Omental fat pad (tissue), 4 donors: ENCODE measurements around the gene ZNF552. TPM values are rescaled to one million over a fixed set of nuclear protein-coding genes. Genes with fewer than 3 reads are reported as not detected.
"Not testable (repeated sequence)": the region's sequence is repeated elsewhere in the genome, so short reads cannot be mapped to it uniquely, and the experiment has no call there.

Experiments
- ATAC-seq: fragments of 150-250 bp; one replicate; pipeline ENCODE4 v1.9.1; 2016; ENCODE audit warnings: mild to moderate bottlenecking, moderate library complexity; ENCODE audit not compliant: low FRiP score
- DNase-seq: peaks from one replicate; pipeline ENCODE4 v3.0.0-alpha.2; 2019; ENCODE audit warnings: low spot score
- total RNA-seq, 4 donors: library from RNA; depleted of rRNA; stranded (reverse); fragments of >200 nt; gene quantifications; one replicate each; pipeline ENCODE4 v1.1.0, GENCODE V29; 2016
- TF ChIP-seq, protein P1 (sequence below), 3 donors: fragments of 450-650 bp; IDR thresholded peaks; one replicate each; pipeline ENCODE4 v1.5.1; 2016 to 2017; ENCODE audit warnings: antibody characterized with exemption in 3 of 3, mild to moderate bottlenecking in 3 of 3, moderate library complexity in 2 of 3

The ZNF552 gene
- total RNA-seq, 4 donors from 2014 or later = 5.7 to 17.3 (median 8.8) TPM

GRCh38 chr19:57807541-57807940, 7.2 kb downstream of the ZNF552 start:
- TF ChIP-seq, protein P1, sequence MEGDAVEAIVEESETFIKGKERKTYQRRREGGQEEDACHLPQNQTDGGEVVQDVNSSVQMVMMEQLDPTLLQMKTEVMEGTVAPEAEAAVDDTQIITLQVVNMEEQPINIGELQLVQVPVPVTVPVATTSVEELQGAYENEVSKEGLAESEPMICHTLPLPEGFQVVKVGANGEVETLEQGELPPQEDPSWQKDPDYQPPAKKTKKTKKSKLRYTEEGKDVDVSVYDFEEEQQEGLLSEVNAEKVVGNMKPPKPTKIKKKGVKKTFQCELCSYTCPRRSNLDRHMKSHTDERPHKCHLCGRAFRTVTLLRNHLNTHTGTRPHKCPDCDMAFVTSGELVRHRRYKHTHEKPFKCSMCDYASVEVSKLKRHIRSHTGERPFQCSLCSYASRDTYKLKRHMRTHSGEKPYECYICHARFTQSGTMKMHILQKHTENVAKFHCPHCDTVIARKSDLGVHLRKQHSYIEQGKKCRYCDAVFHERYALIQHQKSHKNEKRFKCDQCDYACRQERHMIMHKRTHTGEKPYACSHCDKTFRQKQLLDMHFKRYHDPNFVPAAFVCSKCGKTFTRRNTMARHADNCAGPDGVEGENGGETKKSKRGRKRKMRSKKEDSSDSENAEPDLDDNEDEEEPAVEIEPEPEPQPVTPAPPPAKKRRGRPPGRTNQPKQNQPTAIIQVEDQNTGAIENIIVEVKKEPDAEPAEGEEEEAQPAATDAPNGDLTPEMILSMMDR (IDR thresholded peaks at IDR 0.05) = no peak

GRCh38 chr19:57803594-57804325, 11.0 kb downstream of the ZNF552 start:
- DNase-seq (no peak), ATAC-seq (peak; percentile 50)
- TF ChIP-seq, protein P1 (IDR thresholded peaks at IDR 0.05) = no peak

More at GRCh38 chr19:57807541-57807940, 7.2 kb downstream of the ZNF552 start:
- DNase-seq = no peak
- no peak for ATAC-seq

- TF ChIP-seq, protein P1 (IDR thresholded peaks at IDR 0.05) = no peak
- DNase-seq (no peak), ATAC-seq (no peak)
These were observed 11.5 kb downstream of the ZNF552 start for GRCh38 chr19:57803265-57803593.

DNA sequence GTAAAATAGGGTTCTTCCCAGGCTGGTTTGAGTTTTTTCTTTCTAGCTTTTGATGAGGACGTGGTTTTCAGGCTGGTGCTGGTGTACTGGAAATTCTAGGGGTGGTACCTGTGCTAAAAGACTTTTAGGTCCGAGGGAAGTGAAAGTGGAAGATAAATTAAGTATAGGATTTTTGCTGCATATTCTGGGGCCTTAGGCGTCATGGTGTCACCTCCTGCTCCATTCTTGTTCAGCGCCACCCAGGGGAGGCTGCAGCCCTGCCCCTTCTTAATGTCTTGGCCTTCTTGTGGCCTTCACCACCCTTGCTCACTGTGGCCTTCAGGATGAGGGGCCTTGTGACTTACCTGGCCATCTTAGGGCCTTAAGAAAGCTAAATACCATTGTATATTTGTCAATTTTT, 12.4 kb downstream of the ZNF552 start:
- DNase-seq = no peak
- no peak for ATAC-seq
- TF ChIP-seq, protein P1 (IDR thresholded peaks at IDR 0.05) = no peak

- DNase-seq = no peak
- no peak for ATAC-seq
- TF ChIP-seq, protein P1 (IDR thresholded peaks at IDR 0.05) = no peak
These were observed 14.0 kb downstream of the ZNF552 start for GRCh38 chr19:57800696-57801095.

- ATAC-seq, DNase-seq: not testable (repeated sequence)
These were observed 18.1 kb downstream of the ZNF552 start for GRCh38 chr19:57796580-57796979.

GRCh38 chr19:57789288-57789687, 25.4 kb downstream of the ZNF552 start:
- DNase-seq (no peak), ATAC-seq (no peak)
- TF ChIP-seq, protein P1 (IDR thresholded peaks at IDR 0.05) = no peak
